Upper lobe of left lung (tissue), 4 donors: ENCODE data around the gene SBSN.

Source experiments
- CTCF ChIP-seq, 6 experiments: fragments of 450-650 bp in 4 of 6; fragments of 200-600 bp in 2 of 6; sonication (generic) in 2 of 6; IDR thresholded peaks; one replicate each; pipeline ENCODE4 v1.5.1; 2016 to 2019; ENCODE audit warnings: antibody characterized with exemption in 6 of 6
- POLR2AphosphoS5 ChIP-seq, 2 donors: sonication (generic); formaldehyde crosslinking; IDR thresholded peaks; one replicate each; pipeline ENCODE4 v1.5.1; 2017; ENCODE audit warnings: antibody characterized with exemption in 2 of 2

GRCh38 chr19:35516310-35516709 lies 11.8 kb downstream of the SBSN start:
- no peak for TF ChIP-seq CTCF (IDR thresholded peaks at IDR 0.05)
- no peak for TF ChIP-seq POLR2AphosphoS5 (IDR thresholded peaks at IDR 0.05)
